Activated gamma-delta T cell (primary cell): Measurements from ENCODE around the gene MRPS5.
"Not testable (repeated sequence)": the region's sequence is repeated elsewhere in the genome, so short reads cannot be mapped to it uniquely, and the experiment has no call there.

Experiments
- DNase-seq: peaks from one replicate; lab custom pipeline; 2025; lab: John Stamatoyannopoulos, UW

The MRPS5 gene

DNA sequence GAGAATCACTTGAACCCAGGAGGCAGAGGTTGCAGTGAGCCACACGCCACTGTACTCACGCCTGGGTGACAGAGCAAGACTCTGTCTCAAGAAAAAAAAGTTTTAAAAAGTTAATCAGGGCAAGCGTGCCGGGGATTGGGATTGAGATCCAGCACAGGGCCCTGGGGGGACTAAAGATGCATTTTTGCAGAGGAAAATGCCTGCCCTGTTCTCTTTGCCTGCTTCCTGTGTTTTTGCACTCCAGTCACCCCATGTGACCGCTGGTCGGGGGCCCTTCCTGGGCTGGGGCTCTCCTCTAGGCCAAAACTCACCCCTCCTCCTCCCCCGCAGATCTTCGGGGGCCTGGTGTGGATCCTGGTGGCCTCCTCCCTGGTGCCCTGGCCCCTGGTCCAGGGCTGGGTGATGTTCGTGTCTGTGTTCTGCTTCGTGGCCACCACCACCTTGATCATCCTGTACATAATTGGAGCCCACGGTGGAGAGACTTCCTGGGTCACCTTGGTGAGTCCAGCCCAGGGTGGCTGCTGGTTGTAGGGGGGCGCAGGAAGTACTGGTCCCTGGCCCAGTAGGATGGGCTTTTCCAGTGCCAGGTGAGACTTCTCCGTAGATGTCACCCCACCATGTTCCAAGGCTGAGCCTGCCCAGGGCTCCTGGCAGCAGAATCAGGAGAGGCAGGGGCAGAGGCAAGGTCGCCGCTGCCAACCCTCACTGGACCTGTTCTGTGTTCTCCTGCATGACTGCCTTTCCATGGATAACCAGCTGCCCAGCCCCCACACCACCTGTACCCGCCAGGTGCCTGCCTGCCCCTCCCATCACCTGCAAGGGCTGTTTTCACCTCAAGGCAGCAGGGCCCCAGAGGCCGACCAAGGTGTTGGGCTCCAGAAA lies 73.7 kb downstream of the MRPS5 start:
- DNase-seq = no peak

GRCh38 chr2:95046371-95047112 lies 75.1 kb downstream of the MRPS5 start:
- no peak for DNase-seq

DNA sequence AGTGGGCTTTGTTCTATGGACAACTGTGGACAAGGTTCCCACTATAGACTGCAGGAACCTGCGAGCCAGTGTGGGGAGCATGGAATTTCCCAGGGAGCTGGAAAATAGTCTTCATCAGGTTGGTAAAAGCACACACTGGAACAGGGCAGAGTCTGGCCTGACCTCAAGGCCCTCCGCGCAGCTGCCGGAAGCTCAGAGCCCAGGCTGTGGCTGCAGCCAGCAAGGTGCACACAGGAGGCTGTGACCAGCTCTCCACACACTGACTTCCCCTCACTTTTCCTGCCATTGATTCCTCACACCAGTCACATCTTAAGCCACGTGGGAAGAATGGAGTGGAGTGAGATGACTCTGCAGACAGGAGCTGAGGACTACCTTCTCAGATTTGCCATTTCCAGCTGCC lies 77.0 kb downstream of the MRPS5 start:
- DNase-seq = no peak

DNA sequence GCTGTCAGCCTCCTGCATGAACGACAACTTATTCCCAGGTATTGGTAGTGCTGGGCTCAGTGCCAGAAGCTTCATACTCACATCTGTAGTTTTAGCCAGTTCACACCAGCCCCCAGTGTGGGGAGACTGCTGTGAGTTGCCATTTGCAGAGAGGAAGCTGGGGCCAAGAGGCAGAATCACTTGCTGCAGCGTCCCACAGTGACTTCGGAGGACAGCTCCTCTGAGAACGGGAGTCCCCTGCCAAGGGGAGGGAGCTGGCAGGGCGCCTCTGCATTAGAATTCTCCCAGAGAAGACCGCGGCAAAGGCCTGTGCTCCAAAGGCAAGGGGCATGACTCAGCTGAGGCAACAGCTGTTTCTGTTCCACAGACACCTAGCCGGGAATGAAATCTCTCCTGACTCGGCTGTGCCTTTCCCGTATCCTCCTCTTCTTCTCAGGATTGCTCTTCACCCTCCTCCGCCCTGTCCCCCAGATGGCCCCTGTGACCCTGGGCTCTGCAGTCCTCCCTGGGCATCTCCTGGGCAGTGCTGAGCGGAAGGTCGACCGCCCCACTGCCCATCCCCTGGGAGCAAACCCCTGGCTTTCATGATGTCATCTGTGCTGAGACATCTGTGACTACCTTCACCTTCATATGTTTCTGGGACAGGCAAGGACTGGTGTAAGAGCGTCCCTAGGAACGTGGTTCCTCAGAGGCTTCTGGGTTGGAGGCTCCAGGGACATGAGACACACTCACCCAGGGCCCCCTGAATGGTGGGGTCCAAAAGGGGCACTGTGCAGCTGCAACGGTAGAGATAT lies 78.1 kb downstream of the MRPS5 start:
- DNase-seq = no peak

DNA sequence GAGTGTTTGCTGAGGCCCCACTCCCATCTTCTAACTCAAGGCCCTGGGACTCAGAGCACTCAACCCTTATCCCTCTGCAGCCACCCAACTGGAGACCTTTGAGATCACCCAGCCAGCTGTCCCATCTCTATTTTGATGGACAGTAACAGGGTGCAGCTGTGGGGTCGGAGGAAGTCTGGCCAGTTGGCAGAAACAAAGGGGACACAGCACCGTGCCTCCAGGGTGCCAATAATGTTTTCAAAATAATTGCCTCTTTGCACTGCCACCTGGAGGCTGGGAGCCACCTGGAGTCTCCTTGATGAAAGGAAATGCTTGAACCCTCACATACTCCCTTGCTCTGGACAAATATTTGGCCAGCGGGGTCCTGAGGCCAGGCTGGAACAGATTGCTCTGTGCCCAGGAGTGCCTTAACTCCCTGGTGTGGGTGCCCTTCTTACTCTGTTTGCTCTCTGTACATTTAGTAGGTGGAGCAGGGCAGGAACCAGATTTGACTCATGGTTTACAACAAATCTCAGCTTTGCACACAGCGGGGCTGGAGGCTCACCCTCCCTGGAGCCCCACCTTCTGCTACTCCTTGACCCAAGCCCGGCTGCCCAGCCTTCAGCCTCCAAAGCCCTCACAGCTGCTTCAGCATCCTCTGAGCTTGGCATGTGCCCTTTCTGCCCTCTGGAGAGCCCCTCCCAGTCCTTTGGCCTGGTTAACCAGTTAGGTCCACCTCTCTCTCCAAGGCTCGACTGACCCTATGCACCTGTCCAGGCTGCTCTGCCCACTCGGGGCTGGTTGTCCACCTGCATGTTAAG lies 78.9 kb downstream of the MRPS5 start:
- no peak for DNase-seq

DNA sequence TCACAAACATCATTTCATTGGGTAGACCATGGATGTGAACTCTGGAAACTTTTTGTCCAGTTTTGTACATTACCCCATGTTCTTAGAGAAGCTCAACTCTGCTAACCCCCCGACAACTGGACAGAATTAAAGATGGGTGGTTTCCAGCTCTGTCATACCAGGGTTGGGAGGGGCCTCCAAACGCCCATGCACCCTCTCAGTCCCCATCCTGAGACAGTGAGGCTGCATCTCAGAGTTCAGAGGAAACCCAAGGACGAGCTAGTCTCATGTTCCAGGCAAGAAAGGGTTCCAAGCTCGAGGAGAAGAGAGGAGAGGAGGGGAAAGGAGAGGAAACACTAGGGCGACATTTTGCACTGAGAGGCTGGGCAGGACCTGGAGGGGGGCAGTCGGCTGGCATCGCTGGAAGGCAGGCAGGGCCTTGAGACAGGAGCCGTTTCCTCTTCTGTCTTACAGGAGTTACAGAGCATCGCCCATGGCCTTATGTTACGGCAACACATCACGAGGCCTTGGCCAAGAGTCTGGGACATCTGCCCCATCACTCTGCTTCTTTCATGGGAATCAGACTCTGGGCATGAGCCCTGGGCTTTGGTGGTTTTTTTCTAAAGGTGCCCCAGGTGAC lies 79.7 kb downstream of the MRPS5 start:
- DNase-seq = no peak

DNA sequence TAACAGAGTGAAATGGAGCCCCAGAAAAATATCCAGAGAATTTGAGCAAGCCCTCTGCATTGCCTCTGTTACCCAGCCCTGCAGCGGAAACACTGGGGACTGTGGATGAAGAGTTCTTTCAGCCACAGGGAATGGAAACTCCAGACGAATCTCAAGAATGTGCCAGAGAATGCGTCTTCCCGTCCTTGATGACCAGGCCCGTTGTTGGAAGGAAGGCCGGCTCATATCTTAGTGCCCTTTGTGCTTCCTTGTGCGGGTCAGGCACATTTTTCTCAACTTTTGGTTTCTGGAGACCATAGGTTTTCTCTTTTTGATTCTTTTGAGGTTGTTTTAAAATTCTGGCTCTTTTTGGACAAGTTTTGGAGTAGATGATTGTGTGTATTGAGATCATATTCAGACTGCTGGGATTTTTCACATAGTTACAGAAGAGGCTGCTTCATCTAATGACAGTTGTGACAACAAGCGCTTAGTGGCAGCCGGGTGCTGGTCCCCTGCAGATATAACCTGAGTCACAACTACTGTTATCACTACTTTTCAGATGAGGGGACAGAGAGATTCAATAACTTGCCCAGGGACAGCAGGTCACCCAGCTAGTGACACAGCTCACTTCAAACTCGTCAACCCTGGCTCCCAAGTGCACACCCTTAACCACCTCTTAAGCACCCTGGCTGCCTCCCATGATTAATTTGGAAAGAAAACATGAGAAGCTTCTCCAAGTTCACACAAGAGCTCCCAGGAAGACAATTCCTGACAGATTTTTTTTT lies 80.4 kb downstream of the MRPS5 start:
- no peak for DNase-seq

DNA sequence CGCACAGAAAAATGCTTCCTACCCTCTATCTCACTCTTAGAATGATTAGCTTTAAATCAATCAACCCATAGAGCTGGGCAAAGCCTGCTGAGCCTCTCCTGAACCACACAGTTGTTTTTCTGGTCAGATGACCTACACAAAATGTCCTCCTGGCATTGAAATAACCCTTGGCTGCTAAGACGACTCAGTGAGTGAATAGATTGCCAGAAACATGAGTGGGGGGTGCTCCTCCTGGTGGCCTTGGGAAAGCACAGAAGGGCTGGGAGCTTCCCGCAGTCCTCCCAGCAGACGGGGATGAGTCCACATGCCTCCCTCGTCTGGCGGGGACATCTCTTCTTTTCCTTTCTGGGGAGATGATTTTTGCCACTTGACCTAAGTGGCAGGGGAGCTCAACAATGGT lies 81.2 kb downstream of the MRPS5 start:
- no peak for DNase-seq

DNA sequence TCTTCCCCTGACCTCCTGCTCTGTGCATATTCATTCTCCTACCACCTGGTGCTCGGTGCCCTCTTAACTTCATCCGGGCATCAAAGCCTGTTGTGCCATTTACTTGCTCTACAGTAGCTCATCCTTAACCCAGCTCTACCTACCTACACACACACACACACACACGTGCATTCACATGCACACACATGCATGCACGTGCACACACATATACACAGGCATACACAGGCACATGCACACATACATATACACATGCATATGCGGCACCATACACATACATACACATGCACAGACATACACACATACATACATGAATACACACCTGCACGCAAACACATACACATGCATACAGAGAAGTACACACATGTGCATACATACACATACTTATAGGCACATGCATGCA lies 81.6 kb downstream of the MRPS5 start:
- no peak for DNase-seq

DNA sequence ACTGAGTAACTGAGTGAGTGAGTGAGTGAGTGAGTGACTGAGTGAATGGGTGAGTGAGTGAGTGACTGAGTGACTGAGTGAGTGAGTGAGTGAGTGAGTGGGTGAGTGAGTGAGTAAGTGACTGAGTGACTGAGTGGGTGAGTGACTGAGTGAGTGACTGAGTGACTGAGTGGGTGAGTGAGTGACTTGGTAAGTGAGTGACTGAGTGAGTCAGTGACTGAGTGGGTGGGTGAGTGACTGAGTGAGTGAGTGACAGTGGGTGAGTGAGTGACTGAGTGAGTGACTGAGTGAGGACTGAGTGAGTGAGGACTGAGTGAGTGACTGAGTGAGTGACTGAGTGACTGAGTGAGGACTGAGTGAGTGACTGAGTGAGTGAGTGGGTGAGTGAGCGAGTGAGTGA lies 82.2 kb downstream of the MRPS5 start:
- DNase-seq = no peak

DNA sequence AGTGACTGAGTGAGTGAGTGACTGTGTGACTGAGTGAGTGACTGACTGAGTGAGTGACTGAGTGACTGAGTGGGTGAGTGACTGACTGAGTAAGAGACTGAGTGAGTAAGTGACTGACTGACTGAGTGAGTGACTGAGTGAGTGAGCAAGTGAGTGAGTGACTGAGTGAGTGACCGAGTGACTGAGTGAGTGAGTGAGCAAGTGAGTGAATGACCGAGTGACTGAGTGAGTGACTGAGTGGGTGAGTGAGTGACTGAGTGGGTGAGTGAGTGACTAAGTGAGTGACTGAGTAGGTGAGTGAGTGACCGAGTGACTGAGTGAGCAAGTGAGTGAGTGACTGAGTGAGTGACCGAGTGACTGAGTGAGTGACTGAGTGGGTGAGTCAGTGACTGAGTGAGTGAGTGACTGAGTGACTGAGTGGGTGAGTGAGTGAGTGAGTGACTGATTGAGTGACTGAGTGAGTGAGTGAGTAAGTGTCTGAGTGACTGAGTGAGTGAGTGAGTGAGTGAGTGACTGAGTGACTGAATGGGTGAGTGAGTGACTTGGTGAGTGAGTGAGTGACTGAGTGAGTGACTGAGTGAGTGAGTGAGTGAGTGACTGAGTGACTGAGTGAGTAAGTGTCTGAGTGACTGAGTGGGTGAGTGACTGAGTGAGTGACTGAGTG lies 82.8 kb downstream of the MRPS5 start:
- no peak for DNase-seq

- DNase-seq = not testable (repeated sequence)
These were observed 83.6 kb downstream of the MRPS5 start for GRCh38 chr2:95037841-95038585.

GRCh38 chr2:95037384-95037839 lies 84.2 kb downstream of the MRPS5 start:
- no peak for DNase-seq

- DNase-seq = no peak
These were observed 84.8 kb downstream of the MRPS5 start for GRCh38 chr2:95036596-95037383.
